Stimulated activated CD8-positive, alpha-beta memory T cell treated with anti-CD3 and anti-CD28 coated beads, Interleukin-2, amount 100 ng/mL, for 1 hour (primary cell): ENCODE data around the gene KCNIP4.
"Not testable (repeated sequence)": the region's sequence is repeated elsewhere in the genome, so short reads cannot be mapped to it uniquely, and the experiment has no call there.

ENCODE experiments used
- DNase-seq, 2 donors: peaks; one replicate each; pipeline ENCODE4 v3.0.0-alpha.2; 2020; ENCODE audit warnings: low read depth in 2 of 2

KCNIP4 gene

GRCh38 chr4:20760053-20760452 lies 1188.5 kb downstream of the KCNIP4 start:
- DNase-seq, result no peak

- DNase-seq, result no peak
Measured at GRCh38 chr4:20754036-20754435, 1194.5 kb downstream of the KCNIP4 start.

- no peak for DNase-seq
Measured at GRCh38 chr4:20752641-20753040, 1195.9 kb downstream of the KCNIP4 start.

- DNase-seq, result not testable (repeated sequence)
Measured at GRCh38 chr4:20746000-20746399, 1202.6 kb downstream of the KCNIP4 start.

GRCh38 chr4:20735931-20736330 lies 1212.6 kb downstream of the KCNIP4 start:
- DNase-seq, result no peak

- no peak for DNase-seq
Measured at GRCh38 chr4:20724915-20725314, 1223.7 kb downstream of the KCNIP4 start.

- no peak for DNase-seq
Measured at GRCh38 chr4:20723463-20723862, 1225.1 kb downstream of the KCNIP4 start.

- no peak for DNase-seq
Measured at GRCh38 chr4:20723019-20723418, 1225.6 kb downstream of the KCNIP4 start.

- DNase-seq, result no peak
Measured at GRCh38 chr4:20711335-20711734, 1237.2 kb downstream of the KCNIP4 start.

GRCh38 chr4:20700007-20700761 lies 1248.4 kb downstream of the KCNIP4 start, which contains the start of gene PACRGL:
PACRGL (plus strand) TSS chr4:20700458; CDS start chr4:20704482, 4,024 bp downstream.
- DNase-seq, result peak; percentile 84 to 86

- DNase-seq, result no peak
Measured at GRCh38 chr4:20698820-20699219, 1249.8 kb downstream of the KCNIP4 start.

- DNase-seq, result no peak
Measured at GRCh38 chr4:20698382-20698781, 1250.2 kb downstream of the KCNIP4 start.

- DNase-seq, result no peak
Measured at GRCh38 chr4:20696815-20697214, 1251.8 kb downstream of the KCNIP4 start.

- no peak for DNase-seq
Measured at GRCh38 chr4:20687864-20688263, 1260.7 kb downstream of the KCNIP4 start.

- no peak for DNase-seq
Measured at GRCh38 chr4:20684852-20685763, 1263.5 kb downstream of the KCNIP4 start.

- no peak for DNase-seq
Measured at GRCh38 chr4:20683766-20684165, 1264.8 kb downstream of the KCNIP4 start.

- no peak for DNase-seq
Measured at GRCh38 chr4:20682853-20683252, 1265.7 kb downstream of the KCNIP4 start.

GRCh38 chr4:20681271-20681670 lies 1267.3 kb downstream of the KCNIP4 start:
- DNase-seq, result no peak

- DNase-seq, result no peak
Measured at GRCh38 chr4:20680736-20681135, 1267.8 kb downstream of the KCNIP4 start.

- no peak for DNase-seq
Measured at GRCh38 chr4:20679951-20680350, 1268.6 kb downstream of the KCNIP4 start.
